Esophagus squamous epithelium (tissue), 4 donors: ENCODE results near the gene SERINC4.

Source experiments
- POLR2A ChIP-seq, 4 donors: fragments of 450-650 bp; IDR thresholded peaks; one replicate each; pipeline ENCODE4 v1.6.1; 2017; ENCODE audit warnings: antibody characterized with exemption in 4 of 4, mild to moderate bottlenecking in 4 of 4, moderate library complexity in 3 of 4
- TF ChIP-seq, protein P1 (sequence below), 6 experiments: fragments of 450-650 bp in 4 of 6; fragments of 200-600 bp in 2 of 6; sonication (generic) in 2 of 6; IDR thresholded peaks; one replicate each; pipeline ENCODE4 v1.5.1; 2016 to 2019; ENCODE audit warnings: antibody characterized with exemption in 6 of 6, mild to moderate bottlenecking in 4 of 6, moderate library complexity in 4 of 6

DNA sequence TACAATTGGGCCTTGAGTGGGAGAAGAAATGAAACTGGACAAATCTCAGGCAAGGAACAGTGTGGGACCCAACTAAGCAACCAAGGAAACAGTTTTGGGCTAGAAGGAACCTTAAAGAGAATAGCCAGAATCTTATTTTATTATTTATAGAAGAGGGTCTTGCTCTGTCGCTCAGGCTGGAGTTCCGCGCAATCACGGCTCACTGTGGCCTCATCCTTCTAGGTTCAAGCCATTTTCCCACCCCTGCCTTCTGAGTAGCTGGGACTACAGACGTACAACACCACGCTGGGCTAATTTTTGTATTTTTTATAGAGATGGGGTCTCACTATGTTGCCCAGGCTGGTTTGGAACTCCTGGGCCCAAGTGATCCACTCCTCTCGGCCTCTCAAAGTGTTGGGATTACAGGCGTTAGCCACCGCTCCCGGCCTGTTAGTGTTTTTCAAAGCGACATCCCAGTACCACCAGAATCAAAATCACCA lies 26.0 kb upstream of the SERINC4 start:
- TF ChIP-seq, protein P1, sequence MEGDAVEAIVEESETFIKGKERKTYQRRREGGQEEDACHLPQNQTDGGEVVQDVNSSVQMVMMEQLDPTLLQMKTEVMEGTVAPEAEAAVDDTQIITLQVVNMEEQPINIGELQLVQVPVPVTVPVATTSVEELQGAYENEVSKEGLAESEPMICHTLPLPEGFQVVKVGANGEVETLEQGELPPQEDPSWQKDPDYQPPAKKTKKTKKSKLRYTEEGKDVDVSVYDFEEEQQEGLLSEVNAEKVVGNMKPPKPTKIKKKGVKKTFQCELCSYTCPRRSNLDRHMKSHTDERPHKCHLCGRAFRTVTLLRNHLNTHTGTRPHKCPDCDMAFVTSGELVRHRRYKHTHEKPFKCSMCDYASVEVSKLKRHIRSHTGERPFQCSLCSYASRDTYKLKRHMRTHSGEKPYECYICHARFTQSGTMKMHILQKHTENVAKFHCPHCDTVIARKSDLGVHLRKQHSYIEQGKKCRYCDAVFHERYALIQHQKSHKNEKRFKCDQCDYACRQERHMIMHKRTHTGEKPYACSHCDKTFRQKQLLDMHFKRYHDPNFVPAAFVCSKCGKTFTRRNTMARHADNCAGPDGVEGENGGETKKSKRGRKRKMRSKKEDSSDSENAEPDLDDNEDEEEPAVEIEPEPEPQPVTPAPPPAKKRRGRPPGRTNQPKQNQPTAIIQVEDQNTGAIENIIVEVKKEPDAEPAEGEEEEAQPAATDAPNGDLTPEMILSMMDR (IDR thresholded peaks at IDR 0.05), result no peak
- TF ChIP-seq POLR2A (IDR thresholded peaks at IDR 0.05), result no peak
